Measurements from ENCODE around the gene ZGPAT.
"Not testable (repeated sequence)": the region's sequence is repeated elsewhere in the genome, so short reads cannot be mapped to it uniquely, and the experiment has no call there.

The ZGPAT gene, protein sequence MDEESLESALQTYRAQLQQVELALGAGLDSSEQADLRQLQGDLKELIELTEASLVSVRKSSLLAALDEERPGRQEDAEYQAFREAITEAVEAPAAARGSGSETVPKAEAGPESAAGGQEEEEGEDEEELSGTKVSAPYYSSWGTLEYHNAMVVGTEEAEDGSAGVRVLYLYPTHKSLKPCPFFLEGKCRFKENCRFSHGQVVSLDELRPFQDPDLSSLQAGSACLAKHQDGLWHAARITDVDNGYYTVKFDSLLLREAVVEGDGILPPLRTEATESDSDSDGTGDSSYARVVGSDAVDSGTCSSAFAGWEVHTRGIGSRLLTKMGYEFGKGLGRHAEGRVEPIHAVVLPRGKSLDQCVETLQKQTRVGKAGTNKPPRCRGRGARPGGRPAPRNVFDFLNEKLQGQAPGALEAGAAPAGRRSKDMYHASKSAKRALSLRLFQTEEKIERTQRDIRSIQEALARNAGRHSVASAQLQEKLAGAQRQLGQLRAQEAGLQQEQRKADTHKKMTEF

DNA sequence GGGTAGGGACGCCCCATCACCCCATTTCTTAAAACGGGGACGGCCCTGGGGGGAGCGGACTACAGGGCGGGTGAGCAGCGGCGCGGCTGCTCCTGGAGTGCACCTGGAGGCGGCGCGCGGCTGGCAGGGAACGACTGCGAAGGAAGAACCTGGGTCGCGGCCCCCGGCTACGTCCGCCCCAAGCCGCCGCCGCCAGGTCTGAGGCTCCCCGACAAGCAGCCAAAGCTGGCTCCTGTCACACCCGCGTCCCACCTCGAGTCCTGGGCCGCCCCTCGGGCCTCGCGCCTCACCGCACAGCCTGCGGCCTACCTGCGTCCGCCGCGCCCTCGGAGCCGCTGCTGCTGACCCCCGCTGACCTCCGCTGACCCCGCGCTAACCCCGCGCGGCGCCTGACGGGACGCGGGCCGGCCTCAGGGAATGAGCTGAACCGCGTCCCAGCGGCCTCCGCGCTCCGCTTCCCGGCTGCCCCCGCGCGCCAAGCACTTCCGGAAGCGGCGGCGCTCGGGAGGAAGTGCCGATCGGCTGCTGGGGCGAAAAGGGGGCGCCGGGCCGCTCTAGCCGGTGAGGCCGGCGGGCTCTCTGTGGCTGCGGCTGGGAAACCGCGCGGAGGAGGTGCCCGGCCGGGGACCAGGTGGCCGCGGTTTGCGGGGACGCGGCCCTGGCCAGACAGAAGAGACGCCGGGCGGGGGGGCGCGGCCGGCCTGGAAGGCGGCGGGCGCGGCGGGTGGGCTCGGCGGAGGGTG lies at the start of gene ZGPAT, which contains the start of gene ARFRP1:
ZGPAT (plus strand) TSS at position 482 of the 743 bp plus-strand sequence. CDS start 542 bp downstream, outside the sequence.
ARFRP1 (minus strand) TSS at position 419 of the 743 bp plus-strand sequence. CDS start 885 bp downstream, outside the sequence.
- DNase-seq: peak; percentile 42 to 94 (median 86)

DNA sequence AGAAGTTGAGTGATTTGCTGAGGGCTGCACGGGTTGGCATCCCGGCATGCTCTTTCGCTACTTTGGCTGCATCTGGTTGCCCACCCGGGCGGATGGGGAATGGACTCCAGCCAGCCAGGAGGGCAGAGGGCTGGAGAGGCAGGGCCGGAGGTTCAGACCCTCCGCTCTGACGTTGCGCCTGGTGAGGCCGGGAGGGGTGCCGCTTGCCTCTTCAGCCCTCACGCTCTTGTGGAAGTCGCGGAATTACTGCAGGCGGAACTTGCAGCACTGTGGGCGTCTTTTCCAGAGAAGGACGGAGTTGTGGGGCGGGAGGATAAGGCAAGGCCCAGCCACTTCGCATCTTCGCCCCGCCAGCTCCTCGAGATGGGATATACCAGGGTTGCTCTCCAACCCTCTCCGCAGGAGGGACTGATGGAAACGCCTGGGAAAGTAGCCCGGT lies 49.1 kb upstream of the ZGPAT start:
- peak in 3 of 58 donors; percentile 63 to 76 (median 71) for DNase-seq

DNA sequence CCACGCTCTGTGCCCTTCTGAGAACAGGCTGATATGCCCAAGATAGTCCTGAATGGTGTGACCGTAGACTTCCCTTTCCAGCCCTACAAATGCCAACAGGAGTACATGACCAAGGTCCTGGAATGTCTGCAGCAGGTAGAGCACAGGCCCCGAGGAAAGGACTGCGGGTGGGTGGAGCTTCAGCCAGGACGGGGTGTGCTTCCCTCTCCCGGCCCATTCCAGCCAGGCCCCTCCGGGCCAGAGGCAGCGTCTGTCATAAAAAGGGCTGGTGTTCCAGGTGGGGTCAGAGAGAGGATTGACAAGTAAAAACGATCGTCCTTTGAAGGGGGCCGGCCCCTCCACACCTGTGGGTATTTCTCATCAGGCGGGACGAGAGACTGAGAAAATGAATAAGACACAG lies 48.5 kb upstream of the ZGPAT start:
- DNase-seq: no peak

DNA sequence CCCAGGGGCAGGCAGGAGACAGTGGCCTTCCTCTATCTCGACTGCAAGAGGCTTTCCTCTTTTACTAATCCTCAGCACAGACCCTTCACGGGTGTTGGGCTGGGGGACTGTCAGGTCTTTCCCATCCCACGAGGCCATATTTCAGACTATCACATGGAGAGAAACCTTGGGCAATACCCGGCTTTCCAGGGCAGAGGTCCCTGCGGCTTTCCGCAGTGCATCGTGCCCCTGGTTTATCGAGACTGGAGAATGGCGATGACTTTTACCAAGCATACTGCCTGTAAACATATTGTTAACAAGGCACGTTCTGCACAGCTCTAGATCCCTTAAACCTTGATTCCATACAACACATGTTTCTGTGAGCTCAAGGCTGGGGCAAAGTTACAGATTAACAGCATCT lies 47.7 kb upstream of the ZGPAT start:
- not testable (repeated sequence) for DNase-seq

DNA sequence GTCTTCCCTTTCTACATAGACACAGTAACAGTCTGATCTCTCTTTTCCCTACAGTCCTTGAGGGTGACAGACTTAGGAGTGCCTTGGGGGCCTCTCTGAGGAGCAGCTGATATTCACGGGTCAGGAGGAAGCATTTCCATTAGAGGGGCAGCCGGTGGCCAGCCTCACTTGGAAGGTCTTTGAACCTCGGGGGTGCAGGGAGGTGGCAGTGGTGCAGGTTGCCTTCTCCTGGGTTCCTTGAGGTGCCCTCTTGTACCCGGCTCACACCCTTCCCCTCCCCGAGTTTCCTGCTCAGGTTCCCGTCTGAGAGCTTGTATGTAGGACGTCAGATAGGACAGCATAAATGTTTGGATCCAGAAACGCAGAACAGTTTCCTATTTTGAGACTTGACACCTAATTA lies 47.2 kb upstream of the ZGPAT start:
- DNase-seq: no peak

DNA sequence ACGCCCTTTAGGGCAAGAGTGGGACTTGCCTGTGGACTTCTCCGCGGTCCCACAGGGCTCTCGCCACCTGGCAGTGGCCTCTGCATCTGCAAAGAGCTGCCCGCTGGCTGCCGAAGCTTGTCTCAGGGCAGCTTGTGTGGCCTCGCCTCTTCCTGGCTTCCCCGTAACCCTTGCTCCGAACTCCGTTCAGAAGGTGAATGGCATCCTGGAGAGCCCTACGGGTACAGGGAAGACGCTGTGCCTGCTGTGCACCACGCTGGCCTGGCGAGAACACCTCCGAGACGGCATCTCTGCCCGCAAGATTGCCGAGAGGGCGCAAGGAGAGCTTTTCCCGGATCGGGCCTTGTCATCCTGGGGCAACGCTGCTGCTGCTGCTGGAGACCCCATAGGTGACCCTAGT lies 46.7 kb upstream of the ZGPAT start:
- DNase-seq: no peak

DNA sequence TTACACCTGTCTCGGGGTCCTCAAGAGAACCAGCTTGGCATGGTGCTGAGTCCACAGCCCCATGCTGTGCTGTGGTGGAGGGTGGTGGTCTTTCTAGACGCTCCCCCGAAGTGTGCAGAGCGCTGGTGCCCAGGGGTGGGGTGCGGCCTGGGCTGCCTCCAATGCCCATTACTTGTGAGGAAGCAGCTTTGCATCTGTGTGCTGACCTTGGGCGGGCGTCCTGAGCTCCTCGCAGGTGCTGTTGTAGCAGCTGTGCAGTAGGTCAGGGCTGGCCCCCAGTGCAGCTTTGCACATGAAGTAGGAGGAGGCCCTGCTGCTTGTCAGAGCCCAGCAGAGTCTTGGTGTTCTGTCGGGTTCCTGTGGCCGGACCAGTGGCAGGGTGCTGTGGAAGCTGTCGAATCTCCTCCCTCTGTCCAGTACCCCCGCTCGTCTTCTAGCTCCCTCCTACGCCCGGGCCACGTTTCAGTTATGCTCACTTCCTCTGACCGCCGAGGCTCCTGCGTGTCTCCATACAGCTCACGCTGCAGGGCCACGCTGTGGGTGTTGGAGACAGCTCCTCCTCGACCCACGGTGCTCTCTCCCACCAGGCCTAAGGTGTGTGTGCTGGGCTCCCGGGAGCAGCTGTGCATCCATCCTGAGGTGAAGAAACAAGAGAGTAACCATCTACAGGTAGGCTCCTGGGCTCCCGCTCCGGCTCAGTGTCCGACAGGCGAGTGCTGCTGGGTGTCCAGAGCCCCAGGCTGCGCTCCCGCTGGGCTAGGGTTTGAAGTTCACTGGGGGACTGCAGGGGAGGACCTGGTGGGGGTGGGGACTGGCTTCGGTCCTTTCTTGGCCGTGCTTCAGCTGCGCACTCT lies 45.7 kb upstream of the ZGPAT start:
- no peak for DNase-seq

DNA sequence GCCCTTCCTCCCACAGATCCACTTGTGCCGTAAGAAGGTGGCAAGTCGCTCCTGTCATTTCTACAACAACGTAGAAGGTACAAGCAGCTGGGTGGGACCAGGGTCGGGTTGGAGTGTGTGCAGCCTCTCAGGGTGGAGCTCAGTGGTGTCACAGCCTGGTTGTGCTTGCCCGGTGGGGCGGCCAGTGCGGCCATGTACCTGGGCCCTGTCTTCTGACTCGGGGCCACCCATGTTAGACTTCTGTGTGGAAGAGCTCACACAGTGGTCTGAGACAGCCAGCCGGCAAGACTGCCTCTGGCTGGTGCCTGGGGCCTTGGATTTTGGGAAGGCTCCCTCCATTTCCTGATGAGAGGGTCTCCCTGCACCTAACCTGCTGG lies 45.0 kb upstream of the ZGPAT start:
- no peak for DNase-seq

DNA sequence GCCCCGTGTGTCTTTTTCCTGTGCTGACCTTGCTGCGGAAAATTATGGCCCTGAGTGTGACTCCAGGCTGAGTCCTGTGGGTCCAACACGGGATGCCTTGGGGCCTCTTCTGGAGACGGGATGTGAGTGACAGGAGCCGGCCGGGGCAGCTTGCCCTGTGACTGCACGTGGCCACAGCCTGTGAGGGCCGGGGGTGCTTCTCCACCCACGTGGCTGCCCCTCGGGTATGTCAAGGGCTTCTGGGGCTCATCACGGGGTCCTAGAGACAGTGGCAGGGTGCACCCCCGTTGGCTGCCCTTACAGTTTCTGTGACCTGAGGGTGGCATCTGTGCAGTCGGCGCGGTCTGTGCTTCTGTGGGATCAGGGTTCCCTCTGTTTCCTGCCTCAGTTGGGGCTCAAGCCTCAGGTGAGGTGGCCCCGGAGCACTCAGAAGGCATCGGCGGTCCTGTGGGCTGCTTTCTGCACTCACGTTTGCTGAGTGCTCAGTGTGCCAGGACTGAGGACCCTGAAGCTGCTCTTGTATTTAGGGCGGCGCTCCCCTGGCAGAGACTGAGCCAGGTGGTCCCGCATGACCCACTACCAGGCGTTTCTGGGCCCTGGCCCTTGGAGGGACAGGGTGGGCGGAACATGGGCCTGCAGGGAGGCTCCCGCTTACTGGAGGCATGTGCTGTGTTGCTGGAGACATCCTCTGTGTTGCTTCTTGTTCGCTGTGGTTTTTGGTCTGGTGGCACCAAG lies 44.3 kb upstream of the ZGPAT start:
- DNase-seq: no peak

DNA sequence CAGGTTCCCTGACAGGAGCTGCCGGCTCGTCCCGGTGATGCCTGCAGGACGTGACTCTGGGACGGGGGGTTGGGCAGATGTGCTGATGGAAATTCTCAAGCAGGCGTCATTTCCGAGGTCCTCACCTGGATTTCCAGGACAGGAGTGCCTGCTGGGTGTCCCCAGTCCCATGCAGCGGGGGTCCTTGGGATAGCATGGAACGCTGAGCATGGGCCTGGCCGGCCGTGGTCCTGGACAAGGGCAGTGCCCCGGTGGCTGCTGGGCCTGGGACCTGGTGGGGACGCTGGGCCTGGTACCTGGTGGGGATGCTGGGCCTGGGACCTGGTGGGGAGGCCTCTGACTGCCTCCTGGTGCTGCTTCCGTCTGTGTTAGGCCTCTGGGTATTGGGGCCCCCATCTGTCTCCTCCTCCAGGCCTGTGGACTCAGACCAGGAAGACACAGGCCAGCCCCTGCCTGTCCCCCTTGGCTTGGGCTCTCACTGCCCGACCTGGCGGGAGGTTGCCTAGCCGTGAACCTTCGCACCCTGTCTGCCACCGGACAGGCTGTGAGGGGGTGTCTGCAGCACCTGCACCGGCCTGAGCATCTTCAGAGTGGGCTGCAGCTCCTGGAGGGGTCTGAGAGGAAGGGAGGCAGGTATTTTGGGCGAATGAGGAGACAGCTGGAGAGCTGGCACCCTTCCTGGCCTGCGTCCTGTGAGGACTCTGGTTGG lies 43.5 kb upstream of the ZGPAT start:
- DNase-seq: no peak

DNA sequence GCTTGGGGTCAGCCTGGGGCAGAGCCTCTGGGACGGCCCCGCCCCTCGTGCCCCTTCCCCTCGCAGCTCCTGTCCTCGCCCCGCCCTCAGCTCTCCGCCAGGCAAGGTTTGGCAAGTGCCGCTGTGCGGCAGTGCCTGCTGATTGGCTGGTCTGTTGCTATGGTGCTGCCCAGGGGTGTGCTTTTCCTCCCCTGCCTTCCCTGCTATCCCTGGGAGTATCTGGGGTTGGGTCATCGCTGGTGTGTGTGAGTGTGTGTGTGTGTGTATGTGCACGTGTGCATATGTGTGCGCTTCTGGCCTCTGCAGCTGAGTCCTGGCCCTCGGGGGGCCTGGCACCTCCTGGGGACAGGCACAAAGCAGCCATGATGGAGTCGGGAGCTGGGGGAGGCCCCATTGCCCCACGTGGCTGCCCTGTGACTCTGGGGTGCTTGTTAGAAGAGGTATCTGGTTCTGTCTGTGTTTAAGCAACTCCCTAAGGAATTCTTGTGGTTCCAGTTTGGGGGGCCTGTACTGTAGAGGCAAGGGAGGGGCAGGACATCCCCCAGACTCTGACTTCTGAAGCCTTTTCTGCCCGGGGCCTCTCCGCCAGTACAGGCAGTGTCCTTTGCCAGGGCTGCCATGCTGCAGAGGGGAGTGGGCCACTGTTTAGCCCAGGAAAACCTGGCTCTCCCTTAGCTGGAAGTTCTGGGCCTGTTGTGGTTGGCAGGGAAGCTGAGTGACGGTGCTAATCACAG lies 42.8 kb upstream of the ZGPAT start:
- peak in 50 of 58 donors; percentile 16 to 82 (median 45) for DNase-seq

DNA sequence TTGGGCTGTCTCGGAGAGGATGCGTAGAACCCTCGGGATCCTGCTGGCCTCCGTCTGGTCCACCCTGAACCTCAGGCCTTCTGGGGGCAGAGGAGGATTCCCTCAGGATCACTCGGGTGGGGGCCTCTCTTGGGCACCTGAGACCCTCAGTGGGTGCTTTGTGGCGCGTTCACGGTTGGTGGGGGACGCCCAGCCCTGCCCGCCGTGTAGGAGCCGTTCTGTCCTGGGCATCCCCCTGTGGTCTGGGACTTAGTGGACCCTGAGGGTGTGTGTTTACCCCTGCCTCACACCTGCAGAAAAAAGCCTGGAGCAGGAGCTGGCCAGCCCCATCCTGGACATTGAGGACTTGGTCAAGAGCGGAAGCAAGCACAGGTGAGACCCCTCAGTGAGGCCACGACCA lies 42.1 kb upstream of the ZGPAT start:
- no peak for DNase-seq

DNA sequence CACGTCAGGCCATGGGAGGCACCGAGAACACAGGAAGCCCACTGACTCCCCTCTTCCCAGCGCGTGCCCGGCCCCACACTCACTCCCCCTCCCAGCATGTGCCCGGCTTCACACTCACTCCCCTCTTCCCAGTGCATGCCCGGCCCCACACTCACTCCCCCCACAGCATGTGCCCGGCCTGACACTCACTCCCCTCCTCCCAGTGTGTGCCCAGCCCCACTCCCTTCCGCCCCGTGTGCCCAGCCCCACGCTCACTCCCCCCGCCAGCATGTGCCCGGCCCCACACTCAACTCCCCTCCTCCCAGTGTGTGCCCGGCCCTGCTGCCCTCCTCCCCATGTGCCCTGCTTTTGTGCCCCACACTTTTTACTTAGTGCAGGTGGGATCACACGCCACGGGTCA lies 40.0 kb upstream of the ZGPAT start:
- no peak for DNase-seq

DNA sequence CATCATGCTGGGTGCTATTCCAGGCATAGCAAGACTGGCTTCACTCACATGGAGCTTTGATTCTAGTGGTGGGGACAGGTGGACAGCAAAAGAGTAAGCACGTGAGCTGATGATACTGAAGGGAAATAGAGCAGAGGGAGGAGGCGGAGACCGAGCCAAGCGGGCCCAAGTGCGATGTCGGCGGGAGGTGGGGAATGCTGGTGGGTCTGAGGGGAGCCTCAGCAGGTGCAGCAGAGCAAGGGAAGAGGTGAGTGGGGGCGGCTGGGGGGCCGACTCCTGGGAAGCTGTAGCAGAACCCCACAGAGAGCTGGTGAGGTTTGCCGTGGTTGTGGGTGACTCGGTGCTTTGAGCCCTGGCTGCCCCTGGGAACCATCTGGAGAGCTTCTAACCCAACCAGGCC lies 39.5 kb upstream of the ZGPAT start:
- DNase-seq: no peak

DNA sequence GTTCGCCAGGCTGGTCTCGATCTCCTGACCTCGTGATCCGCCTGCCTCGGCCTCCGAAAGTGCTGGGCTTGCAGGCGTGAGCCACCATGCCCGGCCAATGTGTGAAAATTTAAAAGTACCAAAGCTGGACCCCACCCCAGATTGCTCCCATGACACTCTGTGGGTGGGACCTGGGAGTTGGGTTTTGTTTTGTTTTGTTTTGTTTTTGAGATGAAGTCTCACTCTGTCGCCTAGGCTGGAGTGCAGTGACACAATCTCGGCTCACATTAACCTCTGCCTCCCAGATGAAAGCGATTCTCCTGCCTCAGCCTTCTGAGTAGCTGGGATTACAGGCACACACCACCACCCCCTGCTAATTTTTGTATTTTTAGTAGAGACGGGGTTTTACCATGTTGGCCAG lies 36.1 kb upstream of the ZGPAT start:
- DNase-seq: not testable (repeated sequence)

DNA sequence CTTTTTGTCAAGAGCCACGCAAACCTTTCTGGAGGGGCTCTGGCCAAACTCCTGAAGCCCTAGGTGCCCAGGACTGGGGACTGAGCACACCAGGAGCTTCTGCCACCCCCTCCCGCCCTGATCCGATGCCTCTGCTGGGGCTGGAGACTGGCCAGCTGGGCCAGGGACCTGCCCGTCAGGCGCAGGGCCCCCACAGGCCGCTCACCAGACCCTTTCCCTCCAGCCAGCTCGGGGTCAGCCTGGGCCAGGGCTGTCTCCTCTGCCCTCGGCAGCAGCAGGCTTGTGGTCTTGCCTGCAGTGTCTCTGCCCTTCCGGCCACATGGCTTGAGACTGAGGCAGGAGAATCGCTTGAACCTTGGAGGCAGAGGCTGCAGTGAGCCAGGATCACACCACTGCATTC lies 35.2 kb upstream of the ZGPAT start:
- no peak for DNase-seq

DNA sequence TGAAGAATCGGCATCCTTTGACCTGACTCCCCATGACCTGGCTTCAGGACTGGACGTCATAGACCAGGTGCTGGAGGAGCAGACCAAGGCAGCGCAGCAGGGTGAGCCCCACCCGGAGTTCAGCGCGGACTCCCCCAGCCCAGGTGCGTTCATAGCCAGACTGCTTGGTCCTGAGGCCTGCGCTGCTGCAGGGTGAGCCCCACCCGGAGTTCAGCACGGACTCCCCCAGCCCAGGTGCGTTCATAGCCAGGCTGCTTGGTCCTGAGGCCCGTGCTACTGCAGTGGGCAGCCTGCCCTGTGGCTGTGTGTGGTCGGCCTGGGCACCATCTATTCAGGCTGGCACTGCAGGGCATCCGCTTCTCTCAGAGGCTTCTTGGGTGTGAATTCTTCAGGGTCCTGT lies 33.9 kb upstream of the ZGPAT start:
- no peak for DNase-seq

DNA sequence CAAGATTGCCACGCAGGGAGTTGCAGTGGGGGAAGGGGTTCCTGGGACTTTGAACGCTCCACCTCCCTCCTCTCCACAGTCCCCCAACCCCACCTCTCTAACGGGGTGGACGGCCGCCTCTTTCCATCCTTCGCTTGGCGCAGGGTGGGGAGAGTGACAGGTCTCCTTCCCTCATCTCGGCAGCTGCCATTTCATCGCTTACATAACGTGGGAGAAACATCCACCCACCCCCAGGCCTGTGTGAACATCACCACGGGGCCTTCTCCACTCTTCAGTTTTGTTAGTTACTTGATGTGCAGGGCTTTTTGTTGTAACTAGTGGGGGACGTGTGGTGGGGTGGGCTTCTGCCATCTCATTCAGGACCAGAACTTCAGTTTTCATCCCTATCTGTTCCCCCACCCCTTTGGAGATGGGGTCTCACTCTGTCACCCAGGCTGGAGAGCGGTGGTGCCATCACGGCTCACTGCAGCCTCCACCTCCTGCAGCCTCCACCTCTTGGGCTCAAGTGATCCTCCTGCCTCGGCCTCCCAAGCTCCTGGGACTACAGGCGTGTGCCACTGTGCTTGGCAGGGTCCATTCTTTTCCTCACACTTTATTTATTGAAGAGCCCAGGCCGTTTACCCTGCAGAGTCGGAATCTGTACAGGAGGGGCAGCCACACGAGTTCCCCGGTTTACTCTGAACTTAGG lies 32.0 kb upstream of the ZGPAT start:
- DNase-seq: no peak

DNA sequence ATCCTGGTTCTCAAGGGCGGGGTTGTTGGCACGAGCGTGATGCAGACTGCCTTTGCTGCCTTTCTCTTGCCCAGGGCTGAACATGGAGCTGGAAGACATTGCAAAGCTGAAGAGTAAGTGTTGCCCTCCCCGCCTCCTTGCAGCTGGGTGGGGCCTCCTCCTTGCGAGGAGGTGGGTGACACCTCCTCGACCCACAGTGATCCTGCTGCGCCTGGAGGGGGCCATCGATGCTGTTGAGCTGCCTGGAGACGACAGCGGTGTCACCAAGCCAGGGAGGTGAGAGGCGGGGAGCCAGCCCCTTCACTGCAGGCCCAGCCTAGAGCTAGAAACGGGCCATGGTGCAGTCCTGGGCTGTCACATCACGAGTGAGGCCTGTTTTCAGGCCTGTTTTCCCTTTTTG lies 29.8 kb upstream of the ZGPAT start:
- DNase-seq: peak in 1 of 58 donors; percentile 10
